ENCODE measurements around the gene TNNT2.

The TNNT2 gene

GRCh38 chr1:201377611-201378092, at the start of gene TNNT2:
TNNT2 (minus strand) TSS chr1:201377680; CDS start chr1:201373254, 4,426 bp downstream.
- Histone ChIP-seq H3K27me3 (ENCODE audit: control insufficient read depth, insufficient read depth, low read length) (no peaks in the 10 kb centered on the region), H3K4me3 (ENCODE audit: low read depth, low read length) (peak within 1 kb of the TSS; percentile 32; the same call in 1 of the 2 replicates), H3K4me1 (ENCODE audit: control insufficient read depth, insufficient read depth, low read length) (peaks cover 42% of the 10 kb centered on the region), H3K9ac (ENCODE audit: low read length) (peak within 1 kb of the TSS; percentile 21), H3K9me3 (ENCODE audit: control insufficient read depth, insufficient read depth, low read depth, low read length) (no peaks in the 10 kb centered on the region), H3K27ac (ENCODE audit: low read depth, low read length) (peak within 1 kb of the TSS; percentile 66), H3K36me3 (ENCODE audit: control insufficient read depth, insufficient read depth, low read length) (0 out of 2 replicates have a peak, but pooled peaks cover 3% of the 10 kb centered on the region)

GRCh38 chr1:201426479-201427310, 49.2 kb upstream of the TNNT2 start:
- Histone ChIP-seq H3K36me3 (ENCODE audit: control insufficient read depth, insufficient read depth, low read length) (no peaks in the 10 kb centered on the region), H3K9ac (ENCODE audit: low read length) (no peak overlapping the region), H3K27me3 (ENCODE audit: control insufficient read depth, insufficient read depth, low read length) (no peaks in the 10 kb centered on the region), H3K4me1 (ENCODE audit: control insufficient read depth, insufficient read depth, low read length) (peaks cover 7% of the 10 kb centered on the region; the same call in 1 of the 2 replicates), H3K4me3 (ENCODE audit: low read depth, low read length) (no peak overlapping the region), H3K27ac (ENCODE audit: low read depth, low read length) (no peak overlapping the region), H3K9me3 (ENCODE audit: control insufficient read depth, insufficient read depth, low read depth, low read length) (no peaks in the 10 kb centered on the region; the same call in 1 of the 2 replicates)

GRCh38 chr1:201424146-201424545, 46.7 kb upstream of the TNNT2 start:
- no peak overlapping the region for H3K4me3 ChIP-seq (ENCODE audit: low read depth, low read length)
- no peaks in the 10 kb centered on the region; the same call in 1 of the 2 replicates for H3K9me3 ChIP-seq (ENCODE audit: control insufficient read depth, insufficient read depth, low read depth, low read length)
- H3K4me1 ChIP-seq (ENCODE audit: control insufficient read depth, insufficient read depth, low read length) = peaks cover 20% of the 10 kb centered on the region; the same call in 1 of the 2 replicates
- no peaks in the 10 kb centered on the region for H3K36me3 ChIP-seq (ENCODE audit: control insufficient read depth, insufficient read depth, low read length)
- H3K27ac ChIP-seq (ENCODE audit: low read depth, low read length) = no peak overlapping the region
- H3K27me3 ChIP-seq (ENCODE audit: control insufficient read depth, insufficient read depth, low read length) = no peaks in the 10 kb centered on the region
- H3K9ac ChIP-seq (ENCODE audit: low read length) = no peak overlapping the region

- Histone ChIP-seq H3K27me3 (ENCODE audit: control insufficient read depth, insufficient read depth, low read length) (no peaks in the 10 kb centered on the region), H3K27ac (ENCODE audit: low read depth, low read length) (no peak overlapping the region), H3K36me3 (ENCODE audit: control insufficient read depth, insufficient read depth, low read length) (no peaks in the 10 kb centered on the region), H3K9ac (ENCODE audit: low read length) (no peak overlapping the region), H3K9me3 (ENCODE audit: control insufficient read depth, insufficient read depth, low read depth, low read length) (no peaks in the 10 kb centered on the region; the same call in 1 of the 2 replicates), H3K4me3 (ENCODE audit: low read depth, low read length) (no peak overlapping the region), H3K4me1 (ENCODE audit: control insufficient read depth, insufficient read depth, low read length) (peaks cover 20% of the 10 kb centered on the region; the same call in 1 of the 2 replicates)
Observed at GRCh38 chr1:201423655-201424054, 46.2 kb upstream of the TNNT2 start.

- Histone ChIP-seq H3K27me3 (ENCODE audit: control insufficient read depth, insufficient read depth, low read length) (no peaks in the 10 kb centered on the region), H3K9ac (ENCODE audit: low read length) (no peak overlapping the region), H3K4me1 (ENCODE audit: control insufficient read depth, insufficient read depth, low read length) (peaks cover 20% of the 10 kb centered on the region; the same call in 1 of the 2 replicates), H3K4me3 (ENCODE audit: low read depth, low read length) (no peak overlapping the region), H3K27ac (ENCODE audit: low read depth, low read length) (no peak overlapping the region), H3K36me3 (ENCODE audit: control insufficient read depth, insufficient read depth, low read length) (no peaks in the 10 kb centered on the region), H3K9me3 (ENCODE audit: control insufficient read depth, insufficient read depth, low read depth, low read length) (no peaks in the 10 kb centered on the region; the same call in 1 of the 2 replicates)
Observed at GRCh38 chr1:201422436-201423030, 45.1 kb upstream of the TNNT2 start.

GRCh38 chr1:201422026-201422425, 44.5 kb upstream of the TNNT2 start:
- no peaks in the 10 kb centered on the region for H3K27me3 ChIP-seq (ENCODE audit: control insufficient read depth, insufficient read depth, low read length)
- no peak overlapping the region for H3K4me3 ChIP-seq (ENCODE audit: low read depth, low read length)
- H3K4me1 ChIP-seq (ENCODE audit: control insufficient read depth, insufficient read depth, low read length) = peaks cover 20% of the 10 kb centered on the region; the same call in 1 of the 2 replicates
- no peak overlapping the region for H3K27ac ChIP-seq (ENCODE audit: low read depth, low read length)
- no peak overlapping the region for H3K9ac ChIP-seq (ENCODE audit: low read length)
- no peaks in the 10 kb centered on the region; the same call in 1 of the 2 replicates for H3K9me3 ChIP-seq (ENCODE audit: control insufficient read depth, insufficient read depth, low read depth, low read length)
- no peaks in the 10 kb centered on the region for H3K36me3 ChIP-seq (ENCODE audit: control insufficient read depth, insufficient read depth, low read length)

- H3K27me3 ChIP-seq (ENCODE audit: control insufficient read depth, insufficient read depth, low read length) = no peaks in the 10 kb centered on the region
- H3K36me3 ChIP-seq (ENCODE audit: control insufficient read depth, insufficient read depth, low read length) = no peaks in the 10 kb centered on the region
- no peak overlapping the region for H3K9ac ChIP-seq (ENCODE audit: low read length)
- no peaks in the 10 kb centered on the region; the same call in 1 of the 2 replicates for H3K9me3 ChIP-seq (ENCODE audit: control insufficient read depth, insufficient read depth, low read depth, low read length)
- H3K4me3 ChIP-seq (ENCODE audit: low read depth, low read length) = no peak overlapping the region
- H3K4me1 ChIP-seq (ENCODE audit: control insufficient read depth, insufficient read depth, low read length) = peaks cover 18% of the 10 kb centered on the region; the same call in 1 of the 2 replicates
- no peak overlapping the region for H3K27ac ChIP-seq (ENCODE audit: low read depth, low read length)
Observed at GRCh38 chr1:201421041-201421440, 43.6 kb upstream of the TNNT2 start.

GRCh38 chr1:201420608-201421002, 43.1 kb upstream of the TNNT2 start:
- H3K4me3 ChIP-seq (ENCODE audit: low read depth, low read length) = no peak overlapping the region
- H3K4me1 ChIP-seq (ENCODE audit: control insufficient read depth, insufficient read depth, low read length) = peaks cover 18% of the 10 kb centered on the region; the same call in 1 of the 2 replicates
- H3K9me3 ChIP-seq (ENCODE audit: control insufficient read depth, insufficient read depth, low read depth, low read length) = no peaks in the 10 kb centered on the region; the same call in 1 of the 2 replicates
- H3K9ac ChIP-seq (ENCODE audit: low read length) = no peak overlapping the region
- no peaks in the 10 kb centered on the region for H3K36me3 ChIP-seq (ENCODE audit: control insufficient read depth, insufficient read depth, low read length)
- H3K27ac ChIP-seq (ENCODE audit: low read depth, low read length) = no peak overlapping the region
- no peaks in the 10 kb centered on the region for H3K27me3 ChIP-seq (ENCODE audit: control insufficient read depth, insufficient read depth, low read length)

GRCh38 chr1:201419746-201420607, 42.5 kb upstream of the TNNT2 start:
- H3K4me3 ChIP-seq (ENCODE audit: low read depth, low read length) = no peak overlapping the region
- peaks cover 18% of the 10 kb centered on the region; the same call in 1 of the 2 replicates for H3K4me1 ChIP-seq (ENCODE audit: control insufficient read depth, insufficient read depth, low read length)
- H3K9me3 ChIP-seq (ENCODE audit: control insufficient read depth, insufficient read depth, low read depth, low read length) = peaks cover 4% of the 10 kb centered on the region; the same call in 1 of the 2 replicates
- no peaks in the 10 kb centered on the region for H3K27me3 ChIP-seq (ENCODE audit: control insufficient read depth, insufficient read depth, low read length)
- no peaks in the 10 kb centered on the region for H3K36me3 ChIP-seq (ENCODE audit: control insufficient read depth, insufficient read depth, low read length)
- no peak overlapping the region for H3K9ac ChIP-seq (ENCODE audit: low read length)
- H3K27ac ChIP-seq (ENCODE audit: low read depth, low read length) = no peak overlapping the region

GRCh38 chr1:201419256-201419655, 41.8 kb upstream of the TNNT2 start:
- Histone ChIP-seq H3K36me3 (ENCODE audit: control insufficient read depth, insufficient read depth, low read length) (no peaks in the 10 kb centered on the region), H3K27ac (ENCODE audit: low read depth, low read length) (no peak overlapping the region), H3K4me3 (ENCODE audit: low read depth, low read length) (no peak overlapping the region), H3K4me1 (ENCODE audit: control insufficient read depth, insufficient read depth, low read length) (peaks cover 18% of the 10 kb centered on the region; the same call in 1 of the 2 replicates), H3K27me3 (ENCODE audit: control insufficient read depth, insufficient read depth, low read length) (no peaks in the 10 kb centered on the region), H3K9ac (ENCODE audit: low read length) (no peak overlapping the region), H3K9me3 (ENCODE audit: control insufficient read depth, insufficient read depth, low read depth, low read length) (peaks cover 7% of the 10 kb centered on the region; the same call in 1 of the 2 replicates)
